SIG-M5 treated with dmso at 0.1 percent for 504 hours (cell line): Measurements from ENCODE around the gene ASH1L.
"Not testable (repeated sequence)": the region's sequence is repeated elsewhere in the genome, so short reads cannot be mapped to it uniquely, and the experiment has no call there.

Experiments used
- DNase-seq: peaks from one replicate; lab custom pipeline; 2025; ENCODE audit not compliant: unreplicated experiment; lab: John Stamatoyannopoulos, UW

ASH1L gene

GRCh38 chr1:155334962-155335361 lies 227.6 kb downstream of the ASH1L start:
- DNase-seq = no peak

DNA sequence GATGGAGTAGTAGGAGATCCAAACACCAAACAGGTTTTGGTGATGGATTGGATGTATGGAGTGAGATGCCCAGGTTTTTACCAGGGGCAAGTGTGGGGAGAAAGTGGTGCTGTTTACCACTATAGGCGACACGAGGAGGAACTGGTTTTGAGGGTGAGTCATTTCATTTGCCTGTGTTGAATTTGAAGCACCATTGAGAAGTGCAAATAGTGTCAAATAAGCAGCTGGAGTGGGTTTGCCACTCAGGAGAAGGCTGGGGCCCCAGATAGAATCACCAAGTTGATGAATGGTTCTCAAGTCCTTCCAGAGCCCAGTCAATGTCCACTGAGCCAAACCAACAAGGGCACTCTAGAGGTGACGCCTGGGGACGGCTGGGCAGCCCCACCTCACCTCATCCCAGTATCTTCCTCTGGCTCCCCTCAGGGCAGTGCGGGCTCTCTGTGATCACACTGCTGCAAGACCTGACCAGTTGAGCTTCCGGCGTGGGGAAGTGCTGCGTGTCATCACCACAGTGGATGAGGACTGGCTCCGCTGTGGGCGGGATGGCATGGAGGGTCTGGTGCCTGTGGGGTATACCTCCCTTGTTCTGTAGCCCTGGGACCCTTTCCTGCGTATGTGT lies 232.5 kb downstream of the ASH1L start:
- no peak for DNase-seq

DNA sequence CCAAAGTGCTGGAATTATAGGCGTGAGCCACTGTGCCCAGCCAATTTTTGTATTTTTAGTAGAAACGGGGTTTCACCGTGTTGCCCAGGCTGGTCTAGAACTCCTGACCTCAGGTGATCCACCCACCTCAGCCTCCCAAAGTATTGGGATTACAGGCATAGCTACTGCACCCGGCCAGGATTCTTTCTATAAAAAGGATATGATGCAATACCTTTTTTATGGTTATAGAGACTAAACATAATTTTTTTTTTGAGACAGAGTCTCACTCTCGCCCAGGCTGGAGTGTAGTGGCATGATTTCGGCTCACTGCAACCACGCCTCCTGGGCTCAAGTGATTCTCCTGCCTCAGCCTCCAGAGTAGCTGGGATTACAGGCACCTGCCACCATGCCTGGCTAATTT lies 233.7 kb downstream of the ASH1L start:
- not testable (repeated sequence) for DNase-seq

GRCh38 chr1:155327981-155328380 lies 234.6 kb downstream of the ASH1L start:
- DNase-seq = no peak

GRCh38 chr1:155326631-155327037 lies 236.0 kb downstream of the ASH1L start:
- no peak for DNase-seq

DNA sequence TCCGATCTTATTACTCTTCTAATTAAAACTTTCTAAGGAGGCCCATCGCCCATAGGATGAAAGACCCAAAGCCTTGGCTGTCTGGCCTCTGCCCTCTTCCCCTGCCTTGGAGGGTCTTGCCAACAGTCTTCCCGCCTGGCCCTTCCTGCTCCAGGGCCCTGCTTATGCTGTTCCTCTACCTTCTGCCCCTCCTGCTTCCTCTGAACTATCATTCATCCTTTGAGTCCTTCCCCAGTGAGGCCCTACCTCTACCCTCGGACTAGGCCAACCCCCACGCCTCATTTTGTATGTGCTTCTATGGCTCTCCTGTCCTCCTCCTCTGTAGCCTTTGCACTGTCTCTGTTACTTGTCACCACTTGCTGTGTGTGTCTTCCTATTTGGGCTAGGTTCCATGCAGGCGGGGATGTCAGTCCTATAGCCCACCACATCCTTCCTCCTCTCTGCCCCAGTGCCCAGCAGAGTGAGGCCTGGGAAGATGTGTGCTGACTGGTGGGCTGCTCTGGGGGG lies 236.5 kb downstream of the ASH1L start:
- DNase-seq = no peak

- DNase-seq = no peak
Observed at GRCh38 chr1:155325603-155325893, 237.1 kb downstream of the ASH1L start.

DNA sequence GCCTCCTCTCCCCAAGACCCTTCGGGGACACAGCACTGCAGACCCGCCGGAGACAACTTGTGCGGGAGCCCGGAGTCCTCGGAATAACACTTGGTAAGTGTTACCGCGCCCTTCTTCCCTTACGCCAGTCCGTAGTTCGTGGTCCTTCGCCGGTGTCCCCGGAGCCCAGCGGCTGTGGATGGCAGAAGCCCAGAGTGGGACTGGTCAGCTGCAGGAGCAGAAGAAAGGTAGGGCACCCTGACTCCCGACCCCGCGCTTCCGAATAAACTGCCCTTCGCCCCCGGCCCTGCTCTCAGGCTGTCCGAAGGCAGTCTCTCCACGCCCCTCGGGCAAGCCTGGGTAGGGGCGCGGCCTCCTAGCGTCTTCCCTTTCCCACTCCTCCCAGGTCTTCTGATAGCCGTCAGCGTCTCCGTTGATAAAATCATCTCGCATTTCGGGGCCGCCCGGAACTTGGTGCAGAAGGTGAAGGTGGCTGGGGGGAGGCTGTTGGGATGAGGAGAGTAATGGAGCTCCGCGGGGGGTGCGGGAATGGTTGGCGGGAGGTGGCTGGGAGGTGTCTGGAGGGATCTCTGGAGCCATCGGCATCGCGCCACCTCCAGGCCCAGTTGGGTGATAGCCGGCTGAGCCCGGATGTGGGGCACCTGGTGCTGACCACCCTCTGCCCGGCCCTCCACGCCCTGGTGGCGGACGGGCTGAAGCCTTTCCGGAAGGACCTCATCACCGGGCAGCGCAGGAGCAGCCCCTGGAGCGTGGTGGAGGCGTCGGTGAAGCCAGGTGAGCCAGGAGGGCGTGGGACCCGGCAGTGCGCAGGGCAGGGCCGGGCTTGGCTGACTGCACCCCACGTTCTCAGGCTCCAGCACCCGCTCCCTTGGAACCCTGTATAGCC lies 237.6 kb downstream of the ASH1L start:
- DNase-seq = peak; percentile 62

DNA sequence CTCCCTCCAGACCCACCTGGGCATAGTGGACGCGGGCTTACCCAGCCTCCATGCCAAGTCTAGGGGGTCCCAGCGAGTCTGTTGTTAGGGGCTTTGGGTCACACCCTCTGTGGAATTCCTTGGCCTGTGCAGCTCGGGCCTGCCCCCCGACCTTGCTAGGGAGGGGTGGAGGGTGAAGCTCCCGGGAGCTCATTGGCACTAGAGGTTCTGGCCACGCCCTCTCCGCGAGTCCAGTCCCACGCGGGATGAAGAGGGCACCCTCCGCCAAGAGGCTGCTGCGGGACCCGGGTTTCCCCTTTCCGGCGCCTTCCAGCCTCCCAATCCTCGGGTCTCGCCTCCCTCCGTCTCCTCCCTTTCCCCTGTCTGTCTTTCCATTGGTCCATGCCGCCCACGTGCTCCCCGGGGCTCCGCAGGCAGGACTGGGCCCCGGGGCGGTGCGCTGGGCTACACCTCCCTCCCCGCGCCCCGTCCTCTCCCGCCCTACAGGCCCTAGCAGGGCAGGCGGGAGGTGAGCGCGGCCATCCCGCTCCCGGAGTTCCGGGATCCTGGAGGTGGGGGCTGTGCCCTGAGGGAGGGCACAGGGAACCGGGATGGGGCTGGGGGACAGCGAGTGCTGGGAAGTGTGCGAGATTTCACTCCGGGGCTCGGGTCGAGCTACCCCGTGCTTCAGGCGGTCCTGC lies 238.4 kb downstream of the ASH1L start:
- DNase-seq = peak; percentile 99

DNA sequence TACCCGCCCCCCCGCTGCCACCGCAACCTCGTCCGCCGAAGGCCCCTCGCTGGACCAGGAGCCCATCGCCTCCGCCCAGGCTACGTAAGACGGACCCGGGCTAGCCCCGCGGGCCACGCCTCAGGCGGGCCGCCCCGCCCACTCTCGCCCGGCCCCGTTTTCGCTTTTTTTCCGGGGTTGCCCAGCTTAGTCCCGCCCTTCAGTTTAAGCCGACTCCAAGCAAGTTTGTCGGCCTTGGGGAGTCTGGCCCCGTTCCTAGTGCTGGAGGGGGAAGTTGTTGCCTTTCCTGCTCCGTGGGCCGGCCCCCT lies 238.9 kb downstream of the ASH1L start:
- DNase-seq = peak; percentile 89

GRCh38 chr1:155322953-155323728 lies 239.5 kb downstream of the ASH1L start:
- DNase-seq = peak; percentile 92

DNA sequence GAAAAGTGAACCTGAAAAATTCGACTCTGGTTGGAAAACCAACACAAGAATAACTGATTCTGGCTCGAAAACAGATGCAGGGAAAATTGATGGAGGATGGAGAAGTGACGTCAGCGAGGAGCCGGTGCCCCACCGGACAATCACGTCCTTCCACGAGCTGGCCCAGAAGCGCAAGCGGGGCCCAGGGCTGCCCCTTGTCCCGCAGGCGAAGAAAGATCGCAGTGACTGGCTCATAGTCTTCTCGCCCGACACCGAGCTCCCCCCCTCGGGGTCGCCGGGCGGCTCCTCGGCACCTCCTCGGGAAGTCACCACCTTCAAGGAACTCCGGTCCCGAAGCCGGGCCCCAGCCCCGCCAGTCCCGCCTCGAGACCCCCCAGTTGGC lies 240.0 kb downstream of the ASH1L start:
- DNase-seq = peak; percentile 45

DNA sequence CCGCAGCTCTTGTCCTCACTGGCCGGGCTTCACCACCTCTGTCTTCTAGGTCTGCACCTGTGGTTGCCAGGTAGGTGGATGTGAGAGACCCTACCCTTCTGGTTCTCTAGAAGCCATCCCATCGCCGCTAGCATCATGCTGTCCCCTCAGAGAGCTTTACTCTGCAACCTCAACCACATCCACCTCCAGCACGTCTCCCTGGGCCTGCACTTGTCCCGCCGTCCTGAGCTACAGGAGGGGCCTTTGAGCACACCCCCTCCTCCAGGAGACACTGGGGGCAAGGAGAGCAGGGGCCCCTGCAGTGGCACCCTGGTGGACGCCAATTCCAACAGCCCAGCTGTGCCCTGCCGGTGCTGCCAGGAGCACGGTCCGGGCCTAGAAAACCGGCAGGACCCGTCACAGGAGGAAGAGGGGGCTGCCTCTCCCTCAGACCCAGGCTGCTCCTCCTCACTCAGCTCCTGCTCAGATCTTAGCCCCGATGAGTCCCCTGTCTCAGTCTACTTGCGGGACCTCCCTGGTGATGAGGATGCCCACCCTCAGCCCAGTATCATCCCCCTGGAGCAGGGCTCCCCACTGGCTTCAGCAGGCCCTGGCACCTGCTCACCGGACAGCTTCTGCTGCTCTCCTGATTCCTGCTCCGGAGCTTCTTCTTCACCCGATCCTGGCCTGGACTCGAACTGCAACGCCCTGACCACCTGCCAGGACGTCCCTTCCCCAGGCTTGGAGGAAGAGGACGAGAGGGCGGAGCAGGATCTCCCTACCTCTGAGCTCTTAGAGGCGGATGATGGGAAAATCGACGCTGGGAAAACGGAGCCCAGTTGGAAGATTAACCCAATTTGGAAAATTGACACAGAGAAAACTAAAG lies 240.7 kb downstream of the ASH1L start:
- DNase-seq = no peak

- DNase-seq = no peak
Observed at GRCh38 chr1:155320661-155321617, 241.7 kb downstream of the ASH1L start, which contains the start of gene RUSC1. TSS of gene RUSC1 (plus strand) at chr1:155320894. CDS start at chr1:155321774, 880 bp downstream.

- no peak for DNase-seq
Observed at GRCh38 chr1:155320252-155320651, 242.4 kb downstream of the ASH1L start.

DNA sequence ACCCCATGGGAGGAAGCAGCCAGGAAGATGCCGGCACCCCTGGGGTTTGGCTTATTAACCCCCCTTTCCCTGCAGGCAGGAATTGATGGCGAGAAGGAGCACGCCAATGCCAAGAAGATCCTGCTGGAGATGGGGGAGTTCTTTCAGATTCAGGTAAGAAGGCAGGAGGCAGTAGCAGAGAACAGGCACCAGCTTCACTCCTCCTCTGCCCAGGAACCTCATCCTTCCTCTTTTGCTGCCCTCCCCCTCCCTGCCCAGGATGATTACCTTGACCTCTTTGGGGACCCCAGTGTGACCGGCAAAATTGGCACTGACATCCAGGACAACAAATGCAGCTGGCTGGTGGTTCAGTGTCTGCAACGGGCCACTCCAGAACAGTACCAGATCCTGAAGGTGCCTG lies 243.1 kb downstream of the ASH1L start:
- DNase-seq = no peak

GRCh38 chr1:155318082-155318481 lies 244.5 kb downstream of the ASH1L start:
- DNase-seq = no peak

DNA sequence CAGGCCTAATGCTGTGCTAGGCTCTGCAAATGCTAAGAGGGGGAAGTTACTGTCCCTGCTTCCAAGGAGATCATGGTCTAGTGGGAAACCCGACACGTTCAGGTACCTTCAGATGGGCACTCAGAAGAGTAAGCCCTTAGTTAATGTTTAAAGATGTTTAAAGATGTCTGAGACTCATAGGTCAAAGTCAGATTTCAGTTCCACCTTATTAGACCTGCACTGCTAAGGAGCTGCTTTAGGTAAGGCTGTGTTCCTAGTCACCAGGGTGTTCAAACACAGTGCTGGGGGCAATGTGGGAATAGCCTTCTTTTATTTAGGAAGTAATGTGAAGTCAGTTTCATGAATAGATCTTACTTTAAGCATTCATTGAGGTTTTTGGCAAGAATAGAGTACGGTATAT lies 245.7 kb downstream of the ASH1L start:
- no peak for DNase-seq

- DNase-seq = no peak
Observed at GRCh38 chr1:155313261-155313660, 249.3 kb downstream of the ASH1L start.
